ENCODE data around the gene MAN1A1.
"Not testable (repeated sequence)": the region's sequence is repeated elsewhere in the genome, so short reads cannot be mapped to it uniquely, and the experiment has no call there.

Gene MAN1A1

GRCh38 chr6:119163006-119163405, 186.6 kb downstream of the MAN1A1 start:
- DNase-seq: no peak

GRCh38 chr6:119162134-119162775, 187.3 kb downstream of the MAN1A1 start:
- no peak for DNase-seq

DNA sequence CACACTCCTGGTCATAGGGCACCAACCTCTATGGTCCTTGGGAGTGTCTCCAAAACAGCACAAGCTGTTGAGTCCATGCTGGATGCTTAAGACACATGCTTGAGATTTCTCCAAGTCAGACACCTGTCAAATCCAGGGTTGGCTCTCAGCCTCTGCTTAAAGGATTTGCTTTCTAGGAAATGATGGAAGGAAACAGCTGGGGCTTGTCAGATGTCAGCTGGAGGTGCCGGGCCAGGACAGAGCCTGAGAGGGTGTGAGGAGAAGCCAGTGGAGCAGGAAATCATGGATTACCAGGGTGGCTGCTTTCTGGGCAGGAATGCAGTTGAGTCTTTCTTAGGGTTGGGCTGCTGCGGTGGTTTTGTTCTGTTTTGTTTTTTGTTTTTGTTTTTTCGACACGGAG, 188.1 kb downstream of the MAN1A1 start:
- DNase-seq: no peak

- no peak for DNase-seq
Observed at GRCh38 chr6:119160911-119161310, 188.7 kb downstream of the MAN1A1 start.

- no peak for DNase-seq
Observed at GRCh38 chr6:119158057-119158848, 191.3 kb downstream of the MAN1A1 start.

DNA sequence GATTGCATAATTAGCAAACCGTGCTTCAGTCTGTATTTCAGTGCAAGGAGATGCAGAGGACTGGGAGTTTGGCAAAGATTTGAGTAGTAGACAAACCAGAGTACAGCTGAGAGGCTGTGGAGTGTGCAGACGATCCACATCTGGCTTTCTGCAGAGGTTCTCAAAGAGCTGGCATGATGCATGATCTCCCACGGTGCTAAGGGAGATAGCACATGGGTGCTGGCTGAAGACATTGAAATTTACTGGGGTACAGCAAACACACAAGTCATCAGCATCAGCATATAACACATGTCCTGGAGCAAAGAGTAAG, 192.1 kb downstream of the MAN1A1 start:
- no peak for DNase-seq

- DNase-seq: no peak
Observed at GRCh38 chr6:119156757-119157505, 192.6 kb downstream of the MAN1A1 start.

DNA sequence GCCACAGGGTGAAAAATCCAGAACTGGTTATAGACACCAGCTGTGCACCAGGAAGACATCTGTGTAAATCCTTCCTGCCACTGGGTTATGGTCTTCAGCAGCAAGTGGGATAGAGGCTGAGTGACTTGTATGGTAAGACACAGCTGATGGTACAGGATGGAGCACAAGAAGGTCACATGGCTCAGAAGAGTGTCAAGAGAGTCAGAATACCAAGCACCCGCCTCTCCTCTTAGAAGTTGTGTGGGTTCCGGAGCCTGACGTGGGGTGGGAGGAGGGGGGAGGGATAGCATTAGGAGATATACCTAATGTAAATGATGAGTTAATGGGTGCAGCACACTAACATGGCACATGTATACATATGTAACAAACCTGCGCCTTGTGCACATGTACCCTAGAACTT, 193.5 kb downstream of the MAN1A1 start:
- DNase-seq: not testable (repeated sequence)

DNA sequence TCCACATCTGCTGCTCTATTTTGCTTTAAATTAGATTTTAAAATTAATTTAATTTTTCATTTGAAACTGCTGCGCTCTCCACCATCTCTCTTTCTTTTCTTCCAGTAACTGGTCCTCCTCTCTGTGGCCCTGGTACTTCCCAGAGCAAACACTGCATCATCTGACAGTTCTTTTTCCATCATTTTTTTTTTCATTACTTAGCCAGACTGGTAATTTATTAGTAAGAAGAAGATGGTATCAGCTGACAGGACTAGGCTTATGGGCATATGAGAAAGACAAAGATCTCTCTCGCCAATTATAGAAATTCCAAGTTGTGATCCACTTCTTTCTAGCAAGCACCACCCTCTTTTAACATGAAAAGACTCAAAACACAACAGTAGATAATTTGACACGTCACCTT, 197.4 kb downstream of the MAN1A1 start:
- no peak for DNase-seq

GRCh38 chr6:119148825-119149525, 200.6 kb downstream of the MAN1A1 start:
- no peak for DNase-seq

- no peak for DNase-seq
Observed at GRCh38 chr6:119148098-119148824, 201.3 kb downstream of the MAN1A1 start.

GRCh38 chr6:119147101-119148053, 202.2 kb downstream of the MAN1A1 start:
- no peak for DNase-seq

DNA sequence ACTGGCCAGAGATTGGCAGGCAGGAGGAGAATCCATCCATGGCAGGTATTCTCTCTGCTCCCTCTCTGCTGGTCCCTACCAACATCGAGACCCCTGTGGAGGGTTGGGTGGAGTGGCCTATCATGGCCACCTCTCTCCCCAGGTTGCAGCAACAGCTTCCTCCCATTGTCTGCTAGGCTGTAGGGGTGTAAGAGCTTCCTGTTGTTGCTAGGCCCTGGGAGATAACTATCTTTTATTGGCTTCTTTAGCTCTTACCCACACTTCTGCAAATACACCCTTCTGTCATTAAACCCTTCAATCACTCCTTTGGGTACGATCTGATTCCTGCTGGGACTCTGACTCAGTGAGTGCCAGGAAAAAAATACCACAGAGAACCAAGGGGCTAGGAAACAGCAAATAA, 204.4 kb downstream of the MAN1A1 start:
- no peak for DNase-seq

DNA sequence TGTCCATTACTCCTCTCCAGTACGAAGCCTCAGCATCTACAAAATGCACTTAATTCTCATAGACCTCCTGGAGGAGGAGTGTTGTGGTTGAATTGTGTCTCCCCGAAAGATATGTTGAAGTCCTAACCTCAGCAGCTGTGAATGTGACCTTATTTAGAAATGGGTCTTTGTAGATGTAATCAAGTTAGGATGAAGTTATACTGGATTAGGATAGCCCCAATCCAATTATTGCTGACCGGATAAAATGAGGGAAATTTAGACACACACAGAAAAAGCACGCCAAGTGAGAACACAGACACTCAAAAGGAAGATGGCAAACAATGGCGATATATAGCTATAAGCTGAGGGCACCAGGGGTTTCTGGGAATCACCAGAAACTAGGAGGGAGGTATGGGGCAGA, 206.9 kb downstream of the MAN1A1 start:
- DNase-seq: no peak

- DNase-seq: no peak
Observed at GRCh38 chr6:119142041-119142440, 207.5 kb downstream of the MAN1A1 start.

GRCh38 chr6:119140196-119141140, 209.1 kb downstream of the MAN1A1 start:
- no peak for DNase-seq

- no peak for DNase-seq
Observed at GRCh38 chr6:119138906-119139541, 210.5 kb downstream of the MAN1A1 start.

- no peak for DNase-seq
Observed at GRCh38 chr6:119137194-119138072, 212.1 kb downstream of the MAN1A1 start.

GRCh38 chr6:119134752-119135151, 214.8 kb downstream of the MAN1A1 start:
- DNase-seq: no peak

All from effector CD4-positive, alpha-beta T cell (primary cell).